HG02973 (cell line): Measurements from ENCODE around the gene PTH2.
"Not testable (repeated sequence)": the region's sequence is repeated elsewhere in the genome, so short reads cannot be mapped to it uniquely, and the experiment has no call there.

Experiments
- ATAC-seq: cut with Tn5 transposase; IDR thresholded peaks from one replicate; pipeline ENCODE4 v1.9.1; 2021; ENCODE audit warnings: moderate library complexity; ENCODE audit not compliant: unreplicated experiment

Gene PTH2

DNA sequence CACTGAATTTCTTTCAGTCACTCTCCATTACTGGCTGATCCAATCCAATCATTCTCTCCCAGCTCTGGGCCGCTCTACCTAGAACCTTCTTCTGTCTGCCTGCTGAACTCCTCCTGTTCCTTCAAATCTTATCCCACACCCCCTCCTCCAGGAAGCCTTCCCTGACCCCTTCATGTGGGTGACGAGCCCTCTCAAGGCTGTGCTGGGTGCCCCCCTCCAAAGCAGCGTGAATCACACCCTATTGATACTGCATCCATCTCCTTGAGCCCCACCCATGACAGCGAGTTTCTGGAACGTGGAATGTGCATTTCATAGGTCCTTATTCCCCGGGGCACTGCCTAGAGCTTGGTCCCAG lies 25.2 kb upstream of the PTH2 start:
- no peak for ATAC-seq

GRCh38 chr19:49447485-49448431 lies 24.5 kb upstream of the PTH2 start:
- no peak for ATAC-seq

DNA sequence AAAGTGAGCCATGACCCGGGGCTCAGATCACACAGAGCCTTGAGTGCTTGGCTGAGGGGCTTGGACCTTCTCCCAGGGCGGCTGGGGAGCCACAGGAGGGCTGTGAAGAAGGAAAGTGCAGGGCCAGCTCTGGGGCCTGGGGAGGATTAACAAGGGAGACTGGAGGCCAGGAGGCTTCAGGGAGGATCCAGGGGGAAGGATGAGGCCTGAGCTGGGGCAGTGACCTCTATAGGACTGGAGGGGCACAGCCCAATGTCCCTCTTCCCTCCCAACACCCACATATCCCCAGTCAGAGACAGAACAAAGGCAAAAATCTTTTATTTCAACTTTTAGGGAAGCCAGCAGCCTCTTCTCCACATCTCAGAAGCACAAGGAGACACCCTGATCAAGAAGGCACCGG lies 22.8 kb upstream of the PTH2 start:
- ATAC-seq, result no peak

GRCh38 chr19:49444100-49444700 lies 21.0 kb upstream of the PTH2 start:
- ATAC-seq, result not testable (repeated sequence)

DNA sequence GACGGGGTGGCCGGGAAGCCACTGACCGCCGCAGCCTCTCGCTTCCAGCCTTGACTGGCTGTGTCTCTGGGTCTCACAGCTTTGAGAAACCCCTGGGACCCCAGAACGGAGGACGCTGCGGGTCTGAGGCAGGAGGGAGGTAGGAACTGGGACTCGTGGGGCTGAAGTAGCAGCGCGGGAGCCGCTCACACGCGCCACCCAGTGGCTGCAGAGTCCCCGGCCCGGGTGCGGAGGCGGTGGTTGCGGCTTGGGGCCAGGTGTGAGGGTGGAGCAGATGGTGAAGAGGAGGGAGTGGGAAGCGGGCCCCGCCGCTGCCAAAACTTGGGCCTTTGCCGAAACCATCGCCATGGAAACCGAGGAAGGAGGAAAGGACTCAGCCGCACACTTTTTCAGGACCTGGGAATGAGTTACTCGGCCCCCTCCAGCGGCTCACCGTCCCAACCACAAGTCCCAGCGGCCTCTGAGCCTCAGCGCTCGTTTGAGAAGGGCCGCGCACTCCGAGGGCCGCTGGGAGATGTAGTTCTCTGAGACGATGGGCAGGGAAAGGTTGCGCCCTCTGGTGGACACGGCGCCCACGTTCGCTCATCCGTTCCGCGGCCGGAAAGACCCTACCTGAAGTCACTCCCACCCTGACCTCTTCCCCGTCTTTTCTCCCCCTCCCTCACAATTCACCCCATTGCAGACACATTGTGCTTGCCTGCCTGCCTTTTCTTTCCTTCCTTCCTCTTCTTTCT lies 20.3 kb upstream of the PTH2 start:
- ATAC-seq, result peak; percentile 69

DNA sequence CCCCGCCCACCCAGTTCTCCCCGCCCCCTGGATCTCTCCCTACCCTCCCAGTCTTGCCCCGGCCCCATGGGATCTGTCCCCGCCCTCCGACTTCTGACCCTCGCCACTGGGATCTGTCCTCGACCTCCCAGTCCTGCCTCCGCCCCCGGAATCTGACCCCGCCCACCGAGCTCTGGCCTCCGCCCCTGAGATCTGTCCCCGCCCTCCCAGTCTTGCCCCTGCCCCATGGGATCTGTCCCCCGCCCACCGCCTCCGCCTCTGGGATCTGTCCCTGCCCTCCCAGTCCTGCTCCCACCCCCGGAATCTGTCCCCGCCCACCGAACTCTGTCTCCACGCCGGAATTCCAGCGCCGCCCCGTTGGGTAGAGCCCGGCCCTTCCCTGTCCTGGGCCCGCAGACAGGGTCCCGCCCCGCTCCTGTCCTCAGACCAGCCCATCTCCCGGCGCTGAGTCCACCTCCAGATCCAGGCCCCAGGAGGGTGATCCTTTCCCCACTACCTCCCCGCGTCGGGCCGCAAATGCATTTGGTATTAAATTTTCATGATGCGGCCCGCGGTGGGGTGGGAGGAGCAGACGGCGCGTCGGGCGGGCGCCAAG lies 19.6 kb upstream of the PTH2 start:
- peak; percentile 3 for ATAC-seq

DNA sequence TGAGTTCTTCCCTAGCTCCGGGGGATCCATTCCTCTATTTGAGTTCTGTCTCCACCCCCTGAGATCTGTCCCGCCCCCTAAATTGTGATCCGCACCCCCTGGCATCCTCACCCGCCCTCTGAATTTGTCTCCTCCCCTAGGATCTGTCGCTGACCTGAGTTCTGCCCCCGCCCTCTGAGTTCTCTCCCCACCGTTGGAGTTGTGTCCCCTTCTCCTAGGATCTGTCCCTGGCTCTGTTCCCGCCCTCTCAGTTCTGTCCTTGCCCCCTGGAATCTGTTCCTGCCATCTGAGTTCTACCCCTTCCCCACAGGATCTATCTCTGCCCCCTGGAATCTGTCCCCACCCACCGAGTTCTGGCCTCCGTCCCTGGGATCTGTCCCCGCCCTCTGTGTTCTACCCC lies 19.1 kb upstream of the PTH2 start:
- no peak for ATAC-seq

DNA sequence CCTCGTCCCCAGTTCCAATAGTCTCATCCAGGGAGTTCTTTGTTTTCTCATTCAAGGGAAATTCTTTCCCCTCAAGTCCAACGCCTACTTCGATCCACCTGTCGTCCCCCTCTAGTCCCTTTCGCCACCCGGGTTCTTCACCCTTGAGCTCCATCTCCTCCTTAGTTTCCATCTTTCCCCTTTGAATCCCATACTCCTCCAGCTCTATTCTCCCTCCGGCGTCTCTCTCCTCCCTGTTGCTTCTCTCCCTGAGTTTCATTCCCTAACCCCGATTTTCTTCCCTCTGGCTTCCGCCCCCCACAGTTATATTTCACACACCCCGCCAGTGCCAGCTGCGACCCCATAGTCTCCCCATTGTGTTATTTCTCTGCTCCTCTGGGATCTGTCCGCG lies 18.7 kb upstream of the PTH2 start:
- no peak for ATAC-seq

- ATAC-seq, result no peak
Measured at GRCh38 chr19:49441210-49441959, 18.1 kb upstream of the PTH2 start, which contains the start of gene SLC17A7. TSS of gene SLC17A7 (minus strand) at chr19:49441527. CDS start at chr19:49441379, 148 bp downstream.

- no peak for ATAC-seq
Measured at GRCh38 chr19:49440439-49441209, 17.4 kb upstream of the PTH2 start.

- no peak for ATAC-seq
Measured at GRCh38 chr19:49439836-49440235, 16.6 kb upstream of the PTH2 start.

- ATAC-seq, result no peak
Measured at GRCh38 chr19:49438261-49438660, 15.0 kb upstream of the PTH2 start.

DNA sequence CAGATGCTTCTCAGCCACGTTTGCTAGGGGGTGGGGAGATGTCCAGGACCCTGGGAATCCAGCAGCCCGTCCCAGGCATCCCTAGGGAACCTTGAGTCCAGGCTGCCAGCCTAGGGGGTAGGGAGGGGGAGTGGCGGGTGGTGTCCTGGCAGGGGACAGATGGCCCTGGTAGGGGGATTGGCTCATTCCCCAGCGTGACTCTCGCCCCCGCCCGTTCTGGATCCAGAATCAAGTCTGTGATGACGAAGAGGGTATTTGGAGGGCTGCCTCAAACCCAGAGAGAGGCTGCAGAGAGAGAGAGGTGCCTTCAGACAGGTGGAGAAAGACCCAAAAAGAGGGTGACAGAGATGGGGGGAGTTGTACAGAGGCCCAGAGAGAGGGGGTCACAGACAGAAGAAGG lies 14.0 kb upstream of the PTH2 start:
- ATAC-seq, result no peak

DNA sequence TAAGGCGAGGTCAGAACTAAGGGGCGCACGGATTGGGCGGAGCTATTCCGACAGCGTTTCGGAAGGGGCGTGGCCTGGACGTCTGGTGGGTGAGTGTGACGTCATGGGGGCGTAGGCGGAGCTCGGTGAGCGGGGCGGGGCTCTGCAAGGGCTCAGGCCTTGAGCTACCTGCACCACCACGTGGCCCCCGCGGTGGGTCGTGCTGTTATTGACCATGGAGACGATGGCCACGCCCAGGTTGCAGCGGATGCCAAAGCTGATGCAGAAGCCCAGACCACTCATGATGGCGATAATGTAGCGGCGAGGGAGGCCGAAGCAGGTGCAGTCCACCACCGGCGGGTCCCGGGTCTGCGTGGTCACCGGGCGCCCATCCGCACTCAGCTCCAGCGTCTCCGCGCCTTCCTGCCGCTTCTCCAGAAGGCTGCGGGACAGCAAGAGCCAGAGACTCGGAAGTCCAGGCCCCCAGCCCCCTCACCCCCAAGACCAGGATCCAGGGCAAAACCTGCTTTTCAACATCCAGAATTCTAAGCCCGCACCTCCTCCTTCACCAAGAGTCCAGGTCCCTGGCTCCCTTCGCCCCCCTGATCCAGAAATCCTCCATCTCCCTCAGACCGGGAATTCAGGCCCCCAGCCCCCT lies 13.3 kb upstream of the PTH2 start:
- ATAC-seq, result no peak

DNA sequence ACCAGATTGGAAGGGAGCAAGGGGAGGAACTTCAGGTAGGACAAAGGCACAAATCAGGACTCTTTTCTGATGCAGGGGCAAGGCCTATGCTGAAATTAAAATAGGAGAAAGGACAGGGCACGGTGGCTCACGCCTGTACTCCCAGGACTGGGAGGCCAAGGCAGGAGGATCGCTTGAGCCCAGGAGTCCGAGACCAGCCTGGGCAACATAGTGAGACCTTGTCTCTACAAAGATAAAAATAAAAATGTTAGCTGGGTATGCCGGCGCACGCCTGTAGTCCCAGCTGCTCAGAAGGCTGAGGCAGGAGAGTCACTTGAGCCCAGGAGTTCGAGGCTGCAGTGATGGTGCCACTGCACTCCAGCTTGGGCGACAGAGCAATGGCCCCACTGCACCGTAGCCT lies 12.4 kb upstream of the PTH2 start:
- no peak for ATAC-seq

- no peak for ATAC-seq
Measured at GRCh38 chr19:49434907-49435583, 11.8 kb upstream of the PTH2 start.

GRCh38 chr19:49433240-49433901 lies 10.1 kb upstream of the PTH2 start:
- no peak for ATAC-seq
